Epithelial cell of proximal tubule (primary cell): ENCODE measurements around the gene HTR4. TPM values are rescaled to one million over a fixed set of nuclear protein-coding genes. Genes with fewer than 3 reads are reported as not detected.

Experiments
- DNase-seq: peaks from one replicate; pipeline ENCODE4 v3.0.0-alpha.2; 2011; ENCODE audit warnings: low read depth
- H3K4me3 ChIP-seq: 2 replicates; pipeline ENCODE4 v1.5.1; 2011; ENCODE audit warnings: low read depth, mild to moderate bottlenecking, low read length
- CTCF ChIP-seq: conservative IDR thresholded peaks from 2 replicates; pipeline ENCODE4 v1.5.1; 2012; ENCODE audit warnings: low read depth, mild to moderate bottlenecking, low read length
- total RNA-seq: library from RNA; depleted of rRNA; stranded (reverse); fragments of >200 nt; gene quantifications from 2 replicates; pipeline ENCODE4 v1.2.3, GENCODE V29; 2015

HTR4 gene
- total RNA-seq, 1 donor from 2014 or later = not detected

GRCh38 chr5:148625250-148625649 lies 29.1 kb downstream of the HTR4 start:
- no peak overlapping the region for H3K4me3 ChIP-seq
- no peak for DNase-seq
- no peak for TF ChIP-seq CTCF

GRCh38 chr5:148623741-148624140 lies 30.6 kb downstream of the HTR4 start:
- no peak for TF ChIP-seq CTCF
- H3K4me3 ChIP-seq = no peak overlapping the region
- no peak for DNase-seq

GRCh38 chr5:148623101-148623500 lies 31.2 kb downstream of the HTR4 start:
- no peak for TF ChIP-seq CTCF
- no peak for DNase-seq

GRCh38 chr5:148620696-148621095 lies 33.6 kb downstream of the HTR4 start:
- TF ChIP-seq CTCF = no peak
- H3K4me3 ChIP-seq = no peak overlapping the region
- DNase-seq = no peak

More at GRCh38 chr5:148623101-148623500, 31.2 kb downstream of the HTR4 start:
- H3K4me3 ChIP-seq = no peak overlapping the region

GRCh38 chr5:148620091-148620490 lies 34.2 kb downstream of the HTR4 start:
- TF ChIP-seq CTCF = no peak

GRCh38 chr5:148619484-148619883 lies 34.8 kb downstream of the HTR4 start:
- H3K4me3 ChIP-seq = no peak overlapping the region
- no peak for TF ChIP-seq CTCF
- DNase-seq = no peak

More at GRCh38 chr5:148620091-148620490, 34.2 kb downstream of the HTR4 start:
- no peak for DNase-seq
- H3K4me3 ChIP-seq = no peak overlapping the region

- no peak for DNase-seq
- no peak for TF ChIP-seq CTCF
- no peak overlapping the region for H3K4me3 ChIP-seq
These were observed 38.6 kb downstream of the HTR4 start for GRCh38 chr5:148615644-148616275.
